Ishikawa (cell line): ENCODE results near the gene WDR5.

ENCODE experiments used
- CEBPB ChIP-seq: IDR thresholded peaks from 2 replicates; pipeline ENCODE4 v1.6.1; 2012
- CREB1 ChIP-seq: IDR thresholded peaks from 2 replicates; pipeline ENCODE4 v1.6.1; 2012; ENCODE audit warnings: low read depth
- EGR1 ChIP-seq: IDR thresholded peaks from 2 replicates; pipeline ENCODE4 v1.6.1; 2012
- EP300 ChIP-seq: IDR thresholded peaks from 2 replicates; pipeline ENCODE4 v1.6.1; 2012; ENCODE audit warnings: borderline replicate concordance
- FOXM1 ChIP-seq: IDR thresholded peaks from 2 replicates; pipeline ENCODE4 v1.6.1; 2012; ENCODE audit warnings: low read depth, borderline replicate concordance
- MAX ChIP-seq: IDR thresholded peaks from 2 replicates; pipeline ENCODE4 v1.6.1; 2012
- NFIC ChIP-seq: IDR thresholded peaks from 2 replicates; pipeline ENCODE4 v1.6.1; 2012
- RAD21 ChIP-seq: IDR thresholded peaks from 2 replicates; pipeline ENCODE4 v1.6.1; 2012; ENCODE audit warnings: low read depth
- REST ChIP-seq: IDR thresholded peaks from 2 replicates; pipeline ENCODE4 v1.6.1; 2012; ENCODE audit warnings: low read depth, mild to moderate bottlenecking
- TAF1 ChIP-seq: IDR thresholded peaks from 2 replicates; pipeline ENCODE4 v1.6.1; 2012; ENCODE audit warnings: low read depth, mild to moderate bottlenecking
- TCF12 ChIP-seq: IDR thresholded peaks from 2 replicates; pipeline ENCODE4 v1.6.1; 2012; ENCODE audit warnings: low read depth
- TEAD4 ChIP-seq: IDR thresholded peaks from 2 replicates; pipeline ENCODE4 v1.6.1; 2012
- YY1 ChIP-seq: IDR thresholded peaks from 2 replicates; pipeline ENCODE4 v1.6.1; 2012; ENCODE audit warnings: low read depth
- ZBTB7A ChIP-seq: IDR thresholded peaks from 2 replicates; pipeline ENCODE4 v1.6.1; 2012; ENCODE audit warnings: low read depth

- TF ChIP-seq RAD21 (no peak), TAF1 (no peak), FOXM1 (no peak), REST (no peak), YY1 (no peak), CREB1 (no peak), MAX (no peak), ZBTB7A (no peak), TEAD4 (no peak), EP300 (no peak), CEBPB (no peak), NFIC (no peak), EGR1 (no peak), TCF12 (no peak)
These were observed 43.7 kb downstream of the WDR5 start for GRCh38 chr9:134179595-134179917.
